ENCODE data around the gene SLC4A4.

Gene SLC4A4

GRCh38 chr4:71607780-71608677, 269.2 kb downstream of the SLC4A4 start:
- TF ChIP-seq YY1 (IDR thresholded peaks at IDR 0.05; ENCODE audit: low read depth) (no peak), CEBPB (IDR thresholded peaks at IDR 0.05) (no peak), TAF1 (IDR thresholded peaks at IDR 0.05; ENCODE audit: low read depth) (no peak), CREB1 (IDR thresholded peaks at IDR 0.05; ENCODE audit: low read depth) (no peak), EGR1 (IDR thresholded peaks at IDR 0.05) (no peak), FOXM1 (IDR thresholded peaks at IDR 0.05; ENCODE audit: borderline replicate concordance, low read depth) (no peak), TCF12 (IDR thresholded peaks at IDR 0.05; ENCODE audit: low read depth) (no peak), EP300 (IDR thresholded peaks at IDR 0.05; ENCODE audit: borderline replicate concordance) (no peak), ZBTB7A (IDR thresholded peaks at IDR 0.05; ENCODE audit: low read depth) (no peak), NFIC (IDR thresholded peaks at IDR 0.05) (no peak), RAD21 (IDR thresholded peaks at IDR 0.05; ENCODE audit: low read depth) (no peak)
- TF ChIP-seq, protein P1, sequence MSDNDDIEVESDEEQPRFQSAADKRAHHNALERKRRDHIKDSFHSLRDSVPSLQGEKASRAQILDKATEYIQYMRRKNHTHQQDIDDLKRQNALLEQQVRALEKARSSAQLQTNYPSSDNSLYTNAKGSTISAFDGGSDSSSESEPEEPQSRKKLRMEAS (IDR thresholded peaks at IDR 0.05), result no peak
- TF ChIP-seq, protein P2, sequence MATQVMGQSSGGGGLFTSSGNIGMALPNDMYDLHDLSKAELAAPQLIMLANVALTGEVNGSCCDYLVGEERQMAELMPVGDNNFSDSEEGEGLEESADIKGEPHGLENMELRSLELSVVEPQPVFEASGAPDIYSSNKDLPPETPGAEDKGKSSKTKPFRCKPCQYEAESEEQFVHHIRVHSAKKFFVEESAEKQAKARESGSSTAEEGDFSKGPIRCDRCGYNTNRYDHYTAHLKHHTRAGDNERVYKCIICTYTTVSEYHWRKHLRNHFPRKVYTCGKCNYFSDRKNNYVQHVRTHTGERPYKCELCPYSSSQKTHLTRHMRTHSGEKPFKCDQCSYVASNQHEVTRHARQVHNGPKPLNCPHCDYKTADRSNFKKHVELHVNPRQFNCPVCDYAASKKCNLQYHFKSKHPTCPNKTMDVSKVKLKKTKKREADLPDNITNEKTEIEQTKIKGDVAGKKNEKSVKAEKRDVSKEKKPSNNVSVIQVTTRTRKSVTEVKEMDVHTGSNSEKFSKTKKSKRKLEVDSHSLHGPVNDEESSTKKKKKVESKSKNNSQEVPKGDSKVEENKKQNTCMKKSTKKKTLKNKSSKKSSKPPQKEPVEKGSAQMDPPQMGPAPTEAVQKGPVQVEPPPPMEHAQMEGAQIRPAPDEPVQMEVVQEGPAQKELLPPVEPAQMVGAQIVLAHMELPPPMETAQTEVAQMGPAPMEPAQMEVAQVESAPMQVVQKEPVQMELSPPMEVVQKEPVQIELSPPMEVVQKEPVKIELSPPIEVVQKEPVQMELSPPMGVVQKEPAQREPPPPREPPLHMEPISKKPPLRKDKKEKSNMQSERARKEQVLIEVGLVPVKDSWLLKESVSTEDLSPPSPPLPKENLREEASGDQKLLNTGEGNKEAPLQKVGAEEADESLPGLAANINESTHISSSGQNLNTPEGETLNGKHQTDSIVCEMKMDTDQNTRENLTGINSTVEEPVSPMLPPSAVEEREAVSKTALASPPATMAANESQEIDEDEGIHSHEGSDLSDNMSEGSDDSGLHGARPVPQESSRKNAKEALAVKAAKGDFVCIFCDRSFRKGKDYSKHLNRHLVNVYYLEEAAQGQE (IDR thresholded peaks at IDR 0.05; ENCODE audit: low read depth), result no peak
- TF ChIP-seq, protein P3, sequence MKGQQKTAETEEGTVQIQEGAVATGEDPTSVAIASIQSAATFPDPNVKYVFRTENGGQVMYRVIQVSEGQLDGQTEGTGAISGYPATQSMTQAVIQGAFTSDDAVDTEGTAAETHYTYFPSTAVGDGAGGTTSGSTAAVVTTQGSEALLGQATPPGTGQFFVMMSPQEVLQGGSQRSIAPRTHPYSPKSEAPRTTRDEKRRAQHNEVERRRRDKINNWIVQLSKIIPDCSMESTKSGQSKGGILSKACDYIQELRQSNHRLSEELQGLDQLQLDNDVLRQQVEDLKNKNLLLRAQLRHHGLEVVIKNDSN (IDR thresholded peaks at IDR 0.05), result no peak

DNA sequence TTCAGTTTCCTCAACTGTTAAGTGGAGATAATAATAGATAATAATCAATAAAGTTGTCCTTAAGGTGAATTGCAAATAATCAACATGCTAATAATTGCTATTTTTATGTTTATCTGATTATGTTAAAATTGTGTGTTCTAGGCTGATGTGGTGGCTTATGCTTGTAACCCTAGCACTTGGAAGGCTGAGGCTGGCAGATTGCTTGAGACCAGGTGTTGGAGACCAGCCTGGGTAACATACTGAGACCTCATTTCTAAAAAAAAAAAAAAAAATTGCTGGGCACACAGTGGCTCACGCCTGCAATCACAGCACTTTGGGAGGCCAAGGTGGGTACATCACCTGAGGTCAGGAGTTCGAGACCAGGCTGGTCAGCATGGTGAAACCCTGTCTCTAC, 269.9 kb downstream of the SLC4A4 start:
- TF ChIP-seq CREB1 (IDR thresholded peaks at IDR 0.05; ENCODE audit: low read depth) (no peak), NFIC (IDR thresholded peaks at IDR 0.05) (no peak), TCF12 (IDR thresholded peaks at IDR 0.05; ENCODE audit: low read depth) (no peak)
- TF ChIP-seq, protein P2 (IDR thresholded peaks at IDR 0.05; ENCODE audit: low read depth), result no peak
- TF ChIP-seq, protein P3 (IDR thresholded peaks at IDR 0.05), result no peak

DNA sequence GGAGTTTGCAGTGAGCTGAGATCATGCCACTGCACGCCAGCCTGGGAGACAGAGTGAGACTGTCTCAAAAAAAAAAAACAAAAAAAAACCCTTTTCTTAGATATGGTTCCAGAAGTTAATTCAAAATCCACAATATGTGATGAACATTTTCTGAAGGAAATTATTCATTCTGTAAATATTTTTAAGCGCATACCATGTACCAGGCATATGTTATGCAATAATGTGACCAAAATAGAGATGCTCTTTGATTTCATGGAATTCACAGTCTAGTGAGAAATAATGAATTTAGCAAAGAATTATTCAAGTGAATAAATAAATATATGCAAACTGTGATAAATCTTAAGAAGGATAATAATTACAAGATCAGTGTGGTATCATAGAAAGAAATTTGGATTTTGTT, 270.3 kb downstream of the SLC4A4 start:
- TF ChIP-seq, protein P1 (IDR thresholded peaks at IDR 0.05), result no peak

DNA sequence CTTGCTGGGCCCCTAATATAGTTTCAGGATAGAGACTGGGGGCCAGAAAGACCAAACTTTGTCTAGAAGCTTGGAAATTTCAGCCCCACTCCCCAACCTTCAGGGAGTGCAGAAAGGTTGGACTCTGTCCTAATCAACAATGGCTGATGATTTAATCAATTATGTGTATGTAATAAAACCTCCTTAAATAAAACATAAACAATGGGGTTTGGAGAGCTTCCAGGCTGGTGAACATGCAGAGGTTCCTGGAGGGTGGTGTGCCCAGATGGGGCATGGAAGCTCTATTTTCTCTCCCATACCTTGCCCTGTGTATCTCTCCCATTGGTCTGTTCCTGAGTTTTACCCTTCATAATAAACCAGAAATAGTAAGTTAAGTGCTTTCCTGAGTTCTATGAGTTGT, 270.8 kb downstream of the SLC4A4 start:
- no peak for TF ChIP-seq RAD21 (IDR thresholded peaks at IDR 0.05; ENCODE audit: low read depth)
- no peak for TF ChIP-seq CEBPB (IDR thresholded peaks at IDR 0.05)
- TF ChIP-seq FOXM1 (IDR thresholded peaks at IDR 0.05; ENCODE audit: borderline replicate concordance, low read depth), result no peak
- TF ChIP-seq, protein P2 (IDR thresholded peaks at IDR 0.05; ENCODE audit: low read depth), result no peak
- no peak for TF ChIP-seq NFIC (IDR thresholded peaks at IDR 0.05)
- no peak for TF ChIP-seq YY1 (IDR thresholded peaks at IDR 0.05; ENCODE audit: low read depth)
- TF ChIP-seq TCF12 (IDR thresholded peaks at IDR 0.05; ENCODE audit: low read depth), result no peak
- no peak for TF ChIP-seq EP300 (IDR thresholded peaks at IDR 0.05; ENCODE audit: borderline replicate concordance)
- TF ChIP-seq, protein P3 (IDR thresholded peaks at IDR 0.05), result no peak
- no peak for TF ChIP-seq TEAD4 (IDR thresholded peaks at IDR 0.05)
- TF ChIP-seq, protein P1 (IDR thresholded peaks at IDR 0.05), result no peak
